T47D (cell line): ENCODE measurements around the gene CD274.
"Not testable (repeated sequence)": the region's sequence is repeated elsewhere in the genome, so short reads cannot be mapped to it uniquely, and the experiment has no call there.

Source experiments
- DNase-seq, 2 experiments: peaks; one replicate each; pipeline versions ENCODE4 v3.0.0 to v3.0.0-alpha.2; 2011 to 2012; ENCODE audit warnings: low read depth in 1 of 2, low spot score in 1 of 2
- JUND ChIP-seq: IDR thresholded peaks from 2 replicates; pipeline ENCODE4 v1.6.1; 2012; ENCODE audit warnings: low read depth
- in situ Hi-C: cut with HindIII; loops from 2 replicates; pipeline ENCODE4 v1.10.0; 2016; ENCODE audit warnings: low sequenced_read_pairs, low pct_unique_long_range_greater_than_20kb

Gene CD274

GRCh38 chr9:5442400-5443011 lies 7.8 kb upstream of the CD274 start:
- TF ChIP-seq JUND: no peak
- in situ Hi-C loops: no loop called here
- DNase-seq: peak in 1 of 2 experiments; percentile 81

- in situ Hi-C loops: no loop called here
- no peak for DNase-seq
- TF ChIP-seq JUND: no peak
Observed at GRCh38 chr9:5443850-5444249, 6.5 kb upstream of the CD274 start.

DNA sequence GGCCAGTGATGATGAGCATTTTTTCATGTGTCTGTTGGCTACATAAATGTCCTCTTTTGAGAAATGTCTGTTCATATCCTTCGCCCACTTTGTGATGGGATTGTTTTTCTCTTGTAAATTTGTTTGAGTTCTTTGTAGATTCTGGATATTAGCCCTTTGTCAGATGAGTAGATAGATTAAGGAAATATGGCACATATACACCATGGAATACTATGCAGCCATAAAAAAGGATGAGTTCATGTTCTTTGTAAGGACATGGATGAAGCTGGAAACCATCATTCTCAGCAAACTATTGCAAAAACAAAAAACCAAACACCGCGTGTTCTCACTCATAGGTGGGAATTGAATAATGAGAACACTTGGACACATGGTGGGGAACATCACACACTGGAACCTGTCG lies 5.2 kb upstream of the CD274 start:
- DNase-seq, in situ Hi-C loops: not testable (repeated sequence)

DNA sequence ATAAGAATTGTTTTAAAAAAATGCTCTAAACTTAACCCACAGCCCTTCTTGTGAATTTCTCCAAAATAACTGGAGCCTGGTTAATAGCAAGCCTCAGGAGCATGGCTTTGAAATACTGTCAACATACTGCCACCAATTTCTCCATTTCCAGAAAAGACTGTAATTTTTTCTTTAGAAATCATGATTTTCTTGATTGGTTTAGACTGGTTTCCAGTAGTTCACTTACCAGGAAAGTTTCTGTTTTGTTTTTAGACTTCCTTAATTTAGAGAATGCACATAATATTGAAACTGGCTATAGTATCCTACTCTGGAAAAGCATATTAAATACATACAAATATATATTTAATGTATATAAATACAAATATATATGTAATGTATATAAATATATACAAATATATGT lies 4.5 kb upstream of the CD274 start:
- DNase-seq: no peak
- TF ChIP-seq JUND: no peak
- in situ Hi-C loops: no loop called here

DNA sequence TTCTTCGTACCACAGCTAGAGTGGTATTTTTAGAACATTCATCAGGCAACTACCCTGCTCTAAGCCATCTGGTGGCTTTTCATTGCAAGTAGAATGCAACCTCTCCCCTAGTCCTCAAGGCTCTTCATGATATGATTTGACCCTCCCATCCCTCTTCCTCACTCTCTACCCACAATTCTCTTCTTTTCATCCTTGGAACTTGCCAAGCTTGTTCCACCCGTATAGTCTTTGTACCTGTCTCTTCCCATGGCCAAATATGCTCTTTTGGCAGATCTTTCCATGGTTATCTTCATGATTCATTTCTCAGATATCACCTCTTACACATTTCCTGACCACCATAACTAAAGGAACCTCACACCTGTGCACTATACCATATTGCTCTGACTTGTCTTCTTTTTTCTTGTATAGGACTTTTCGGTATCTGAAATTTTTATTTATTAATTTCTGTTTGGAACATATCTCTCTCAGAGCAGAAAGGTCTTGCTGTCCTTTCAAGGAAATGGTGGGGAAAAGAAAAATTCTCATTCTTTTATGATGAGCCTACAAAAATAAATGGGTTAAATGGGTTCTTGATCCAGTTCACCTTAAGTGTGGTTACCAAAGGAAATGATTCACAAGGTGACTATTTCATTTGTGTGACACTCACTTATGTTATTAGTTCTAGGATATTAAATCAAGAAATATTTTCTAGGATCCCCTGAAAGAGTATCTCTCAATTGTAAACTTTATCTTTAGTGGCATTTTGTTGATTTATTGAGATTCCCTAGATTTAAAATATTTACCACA lies 3.7 kb upstream of the CD274 start:
- in situ Hi-C loops: no loop called here
- no peak for TF ChIP-seq JUND
- no peak for DNase-seq

GRCh38 chr9:5447337-5447736 lies 3.0 kb upstream of the CD274 start:
- TF ChIP-seq JUND: no peak
- in situ Hi-C loops: no loop called here
- DNase-seq: no peak

GRCh38 chr9:5448016-5448415 lies 2.3 kb upstream of the CD274 start:
- in situ Hi-C loops: no loop called here
- no peak for DNase-seq
- no peak for TF ChIP-seq JUND

DNA sequence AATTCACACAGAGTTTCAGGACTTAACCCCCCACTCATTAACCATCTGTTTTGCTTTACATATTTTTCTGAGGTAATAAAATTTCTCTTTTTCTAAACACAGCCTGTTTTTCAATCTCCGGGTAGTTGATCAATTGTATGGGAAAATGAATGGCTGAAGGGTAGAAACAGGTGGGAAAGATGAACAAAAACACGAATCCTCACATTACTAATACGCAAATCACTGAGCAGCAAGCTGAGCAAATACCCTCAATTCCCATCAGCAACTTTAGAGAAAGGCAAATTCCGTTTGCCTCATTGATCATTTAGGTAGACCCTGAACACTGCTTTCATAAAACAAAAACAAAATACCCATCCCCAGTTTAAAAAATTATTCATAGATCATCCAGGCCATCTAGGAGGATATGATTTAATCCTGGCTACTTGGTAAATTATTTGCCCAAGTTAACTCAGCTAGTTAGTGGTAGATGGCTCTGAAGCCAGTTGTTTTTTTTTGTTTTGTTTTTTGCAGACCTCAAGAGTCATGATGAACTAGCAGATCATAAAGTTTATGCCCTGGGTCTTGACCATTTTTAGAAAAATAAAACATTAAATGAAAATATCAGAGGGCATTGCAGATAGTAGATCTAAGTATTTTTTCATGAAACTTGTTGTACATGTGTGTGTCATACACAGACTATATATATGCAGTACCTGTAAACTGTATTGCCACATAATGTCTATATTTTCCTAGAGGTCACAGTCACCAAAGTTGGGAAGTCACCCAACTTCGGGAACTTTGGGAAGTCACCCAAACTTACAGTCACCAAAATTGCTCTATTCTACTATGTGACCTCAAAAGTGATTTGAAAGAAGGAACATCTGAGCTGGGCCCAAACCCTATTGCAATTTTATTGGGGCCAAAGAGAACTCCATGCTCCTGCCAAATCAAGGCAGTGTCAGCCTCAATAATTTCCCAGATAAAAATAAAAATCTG lies 1.6 kb upstream of the CD274 start:
- TF ChIP-seq JUND: no peak
- in situ Hi-C loops: no loop called here
- DNase-seq: no peak

GRCh38 chr9:5449521-5450358 lies 602 bp upstream of the CD274 start:
- no peak for DNase-seq
- TF ChIP-seq JUND: no peak
- in situ Hi-C loops: no loop called here

DNA sequence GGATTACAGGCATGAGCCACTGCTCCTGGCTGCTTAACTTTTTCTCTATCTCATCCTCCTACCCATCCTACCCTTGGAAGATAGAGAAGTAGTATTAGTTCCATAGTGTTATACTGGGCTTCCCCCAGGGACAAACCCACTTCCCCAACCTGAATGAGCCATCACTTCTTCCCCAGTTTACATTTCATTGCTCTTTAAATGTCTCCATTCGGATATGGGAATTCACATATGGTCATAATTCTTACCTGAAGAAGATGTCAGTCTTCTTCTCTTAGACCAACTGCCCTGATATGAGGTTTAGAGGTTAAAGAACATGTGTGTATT lies 1.9 kb downstream of the CD274 start:
- no peak for DNase-seq
- in situ Hi-C loops: no loop called here
- TF ChIP-seq JUND: no peak

DNA sequence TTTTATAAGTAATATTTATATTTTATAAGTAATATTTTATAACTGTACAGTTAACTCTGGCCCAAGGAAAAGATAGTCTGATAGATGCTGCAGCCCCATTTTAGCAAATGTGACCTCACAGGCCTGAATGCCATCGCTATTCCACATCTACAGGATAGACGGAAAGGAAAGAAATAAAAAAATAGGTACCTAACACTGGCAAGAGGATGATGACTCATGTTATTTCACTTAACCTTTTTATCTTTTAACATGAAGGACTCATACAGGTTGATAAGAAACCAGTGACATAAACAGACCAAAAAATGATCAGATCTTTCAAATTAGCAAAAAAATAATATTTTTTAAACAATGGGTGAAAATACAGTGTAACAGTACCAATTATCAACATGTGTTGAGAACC lies 2.7 kb downstream of the CD274 start:
- DNase-seq: no peak
- TF ChIP-seq JUND: no peak
- in situ Hi-C loops: no loop called here

GRCh38 chr9:5453673-5454072 lies 3.3 kb downstream of the CD274 start:
- TF ChIP-seq JUND: no peak
- in situ Hi-C loops: no loop called here
- DNase-seq: no peak
